Activated CD8-positive, alpha-beta memory T cell treated with anti-CD3 and anti-CD28 coated beads for 48 hours (primary cell): ENCODE measurements around the gene C19orf12.

Experiments
- DNase-seq, 3 experiments: peaks; one replicate each; pipeline ENCODE4 v3.0.0-alpha.2; 2020; ENCODE audit warnings: low read depth in 2 of 3, low spot score in 2 of 3

C19orf12 gene

DNA sequence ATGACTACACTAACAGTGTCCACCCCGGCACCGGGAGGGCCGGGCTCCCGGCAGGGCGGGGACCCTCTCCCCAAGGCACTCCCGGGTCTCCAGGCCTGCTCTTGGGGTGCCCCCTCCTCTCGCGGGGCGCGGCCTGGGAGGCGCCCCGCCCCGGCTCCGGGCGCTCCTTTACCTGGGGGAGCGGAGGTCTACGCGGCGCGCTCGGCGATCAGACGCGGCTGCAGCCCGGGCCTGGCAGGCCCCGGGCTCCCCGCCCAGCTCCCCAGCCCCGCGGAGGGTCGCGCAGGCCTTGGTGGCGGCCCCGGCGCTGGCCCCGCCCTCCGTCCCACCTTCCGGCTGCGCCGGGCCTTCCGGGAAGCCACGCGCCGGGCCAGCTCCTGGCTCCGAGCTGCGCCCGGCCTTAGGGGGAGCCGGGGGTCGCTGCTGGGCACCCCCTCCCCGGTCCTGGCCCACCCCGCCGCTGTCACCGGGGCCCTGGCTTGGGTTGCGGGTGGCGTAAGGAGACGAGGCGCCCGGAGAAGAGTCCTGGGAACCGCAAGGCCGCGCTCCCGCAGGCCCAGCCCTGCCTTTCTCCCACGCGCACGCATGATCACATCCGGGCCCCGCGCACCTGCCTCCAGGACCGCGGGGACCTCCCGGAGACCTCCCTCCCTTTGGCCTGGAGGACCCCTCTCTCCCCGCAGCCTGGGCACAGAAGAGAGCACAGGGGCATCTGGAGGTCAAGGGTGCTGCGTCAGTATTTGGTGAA, at the start of gene C19orf12:
Gene C19orf12, minus strand, starts transcription at position 309 of the 748 bp plus-strand sequence. CDS start 6,848 bp downstream, outside the sequence.
- DNase-seq, result peak in 2 of 3 experiments; percentile 47 to 54

DNA sequence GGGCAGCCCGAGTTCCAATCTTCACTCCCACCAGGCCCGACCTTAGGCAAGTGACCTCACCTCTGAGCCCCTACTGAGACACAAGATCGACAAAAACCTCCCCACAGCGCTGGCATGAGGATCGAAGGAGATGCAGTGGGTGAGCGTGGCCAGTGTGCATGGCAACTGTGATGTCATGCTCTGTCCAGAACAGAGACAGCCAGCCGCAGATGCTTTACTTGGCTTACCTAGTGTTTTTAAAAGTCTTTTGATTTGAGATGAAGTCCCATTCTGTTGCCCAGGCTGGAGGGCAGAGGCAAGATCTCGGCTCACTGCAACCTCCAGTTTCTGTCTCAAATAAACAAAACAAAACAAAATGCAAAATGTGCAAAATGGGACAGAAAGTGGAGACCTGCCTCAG, 49.3 kb upstream of the C19orf12 start:
- no peak for DNase-seq

DNA sequence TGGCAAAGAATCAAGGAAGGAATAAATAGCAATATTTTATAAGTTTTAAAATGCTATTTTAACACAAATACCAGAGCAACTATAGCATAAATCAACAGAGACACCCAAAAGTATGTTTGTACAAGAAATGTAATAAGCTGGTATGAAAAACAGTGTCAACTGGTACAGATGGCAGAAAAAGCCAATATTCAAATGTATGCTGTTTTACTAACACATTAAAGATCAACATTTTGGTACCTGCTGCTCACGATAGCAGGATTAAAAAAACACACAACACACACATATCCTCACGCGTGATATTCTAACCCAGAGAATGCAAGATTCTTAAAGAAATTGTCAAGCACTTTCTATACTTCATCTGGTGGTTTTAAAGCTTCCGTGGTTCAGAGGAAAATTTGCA, 48.1 kb upstream of the C19orf12 start:
- DNase-seq, result no peak

DNA sequence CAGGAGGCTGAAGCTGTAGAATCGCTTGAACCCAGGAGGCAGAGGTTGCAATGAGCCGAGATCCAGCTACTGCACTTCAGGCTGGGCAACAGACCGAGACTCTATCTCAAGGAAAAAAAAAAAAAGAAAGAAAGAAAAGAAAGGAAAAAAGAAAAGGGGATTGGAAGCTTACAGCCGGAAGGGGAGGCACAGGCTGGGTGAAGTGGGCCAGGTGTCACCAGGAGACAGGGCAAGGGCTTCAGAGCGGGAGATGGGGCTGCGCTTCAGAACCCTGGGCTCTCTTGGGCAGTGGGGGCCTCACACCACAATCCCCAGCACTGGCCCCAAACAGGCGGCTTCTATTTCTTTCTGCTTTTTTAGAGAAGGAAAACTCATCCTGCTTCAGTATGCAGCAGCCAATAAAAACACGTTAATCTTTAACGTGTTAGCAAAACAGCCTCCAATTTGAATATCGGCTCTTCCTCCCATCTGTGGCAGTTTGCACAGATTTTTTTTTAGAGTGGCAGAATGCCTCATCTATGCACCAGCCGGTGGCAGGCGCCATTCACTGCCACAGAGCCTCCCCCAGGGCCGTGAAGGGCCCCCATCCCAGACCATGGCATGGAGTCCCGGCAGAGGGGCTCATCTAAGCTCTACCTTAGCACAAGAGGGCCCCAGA, 46.6 kb upstream of the C19orf12 start:
- DNase-seq, result no peak

DNA sequence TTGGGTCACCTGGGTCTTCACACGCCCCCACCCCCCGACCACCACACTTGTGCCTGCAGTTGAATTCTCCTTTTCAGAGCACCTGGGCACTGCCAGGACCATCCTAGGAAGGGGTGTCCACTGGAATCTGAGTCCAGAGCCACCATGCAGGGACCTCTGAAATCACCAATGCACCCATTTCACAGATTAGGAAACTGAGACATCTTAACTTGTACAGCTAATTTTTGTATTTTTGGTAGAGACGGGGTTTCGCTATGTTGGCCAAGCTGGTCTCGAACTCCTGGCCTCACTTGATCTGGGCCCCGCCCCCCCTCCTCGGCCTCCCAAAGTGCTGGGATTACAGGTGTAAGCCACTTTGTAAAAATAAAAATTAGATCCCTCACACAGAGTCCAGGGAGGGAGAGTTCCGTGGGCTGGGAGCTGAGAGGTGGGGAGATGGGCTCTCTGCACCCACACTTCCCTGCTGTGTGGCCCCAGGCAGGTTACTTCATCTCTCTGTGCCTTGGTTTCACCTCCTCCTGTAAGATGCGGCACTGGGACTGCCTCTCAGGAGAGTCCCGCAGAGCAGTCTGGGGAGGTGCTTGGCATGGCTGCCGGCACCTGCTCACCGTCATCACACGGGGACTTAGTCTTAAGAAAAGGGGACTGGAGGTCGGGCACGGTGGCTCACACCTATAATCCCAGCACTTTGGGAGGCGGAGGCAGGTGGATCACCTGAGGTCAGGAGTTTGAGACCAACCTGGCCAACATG, 45.9 kb upstream of the C19orf12 start:
- no peak for DNase-seq

DNA sequence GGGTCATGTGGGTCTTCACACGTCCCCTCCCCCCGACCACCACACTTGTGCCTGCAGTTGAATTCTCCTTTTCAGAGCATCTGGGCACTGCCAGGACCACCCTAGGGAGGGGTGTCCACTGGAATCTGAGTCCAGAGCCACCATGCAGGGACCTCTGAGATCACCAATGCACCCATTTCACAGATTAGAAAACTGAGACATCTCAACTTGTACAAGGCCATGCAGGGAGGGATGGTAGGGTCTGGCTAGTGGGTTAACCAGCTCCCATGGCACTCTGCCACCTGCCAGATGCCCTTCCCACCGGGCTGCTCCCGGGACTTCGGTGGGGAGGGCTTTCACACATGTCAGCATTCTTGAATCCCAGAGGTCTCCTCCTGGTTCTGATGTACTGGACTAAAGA, 44.3 kb upstream of the C19orf12 start:
- DNase-seq, result no peak

DNA sequence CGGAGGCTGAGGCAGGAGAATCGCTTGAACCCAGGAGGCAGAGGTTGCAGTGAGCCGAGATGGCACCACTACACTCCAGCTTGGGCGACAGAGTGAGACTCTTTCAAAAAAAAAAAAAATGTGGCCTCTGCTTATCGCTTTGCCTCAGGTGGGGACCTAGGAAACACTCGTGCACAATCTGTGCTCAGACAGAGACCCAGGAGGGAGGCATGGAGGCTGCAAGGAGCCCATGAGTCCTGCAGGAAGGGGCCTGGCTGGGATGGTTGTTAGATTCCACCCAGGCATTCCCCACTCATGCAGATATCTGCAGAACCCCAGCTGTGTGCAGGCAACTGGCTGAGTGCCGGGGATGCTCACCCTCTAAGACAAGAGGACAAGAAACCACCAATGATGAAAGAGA, 43.8 kb upstream of the C19orf12 start:
- DNase-seq, result no peak

DNA sequence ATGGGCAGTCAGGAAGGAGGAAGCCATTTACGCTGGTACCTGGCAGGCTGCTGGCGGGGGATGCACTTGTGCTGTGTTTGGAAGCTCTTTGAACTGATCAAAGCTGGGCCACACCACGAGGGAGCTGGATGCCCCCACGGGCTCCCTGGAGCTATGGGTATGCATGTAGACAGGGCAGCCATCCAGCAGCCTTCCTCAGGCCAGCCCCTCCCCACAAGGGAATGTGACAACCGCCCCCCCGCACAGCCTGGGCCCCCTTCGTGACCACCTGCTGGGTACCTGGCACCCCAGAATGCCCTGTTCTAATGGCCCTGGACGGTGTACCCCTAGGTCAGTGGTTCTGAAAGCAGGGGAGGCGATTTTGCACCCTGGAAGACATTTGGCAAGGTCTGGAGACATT, 42.5 kb upstream of the C19orf12 start:
- DNase-seq, result no peak

DNA sequence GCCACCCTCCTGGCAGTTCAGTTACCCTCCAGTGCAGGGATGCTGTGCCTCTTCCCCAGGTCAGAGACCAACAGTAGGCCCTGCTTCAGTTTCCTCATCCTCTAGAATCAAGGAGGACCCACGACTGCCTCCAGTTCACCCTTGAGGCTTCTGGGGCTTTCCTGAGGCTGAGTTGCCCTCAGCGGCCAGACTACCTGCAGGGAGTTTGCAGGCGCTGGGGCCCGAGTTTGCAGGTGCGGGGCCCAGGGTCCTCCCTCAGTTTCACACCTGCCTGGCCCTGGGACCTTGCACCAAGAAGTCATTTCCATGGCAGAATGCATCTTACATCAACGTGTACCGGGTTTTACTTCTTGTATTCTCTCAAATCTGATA, 38.9 kb upstream of the C19orf12 start:
- DNase-seq, result no peak

DNA sequence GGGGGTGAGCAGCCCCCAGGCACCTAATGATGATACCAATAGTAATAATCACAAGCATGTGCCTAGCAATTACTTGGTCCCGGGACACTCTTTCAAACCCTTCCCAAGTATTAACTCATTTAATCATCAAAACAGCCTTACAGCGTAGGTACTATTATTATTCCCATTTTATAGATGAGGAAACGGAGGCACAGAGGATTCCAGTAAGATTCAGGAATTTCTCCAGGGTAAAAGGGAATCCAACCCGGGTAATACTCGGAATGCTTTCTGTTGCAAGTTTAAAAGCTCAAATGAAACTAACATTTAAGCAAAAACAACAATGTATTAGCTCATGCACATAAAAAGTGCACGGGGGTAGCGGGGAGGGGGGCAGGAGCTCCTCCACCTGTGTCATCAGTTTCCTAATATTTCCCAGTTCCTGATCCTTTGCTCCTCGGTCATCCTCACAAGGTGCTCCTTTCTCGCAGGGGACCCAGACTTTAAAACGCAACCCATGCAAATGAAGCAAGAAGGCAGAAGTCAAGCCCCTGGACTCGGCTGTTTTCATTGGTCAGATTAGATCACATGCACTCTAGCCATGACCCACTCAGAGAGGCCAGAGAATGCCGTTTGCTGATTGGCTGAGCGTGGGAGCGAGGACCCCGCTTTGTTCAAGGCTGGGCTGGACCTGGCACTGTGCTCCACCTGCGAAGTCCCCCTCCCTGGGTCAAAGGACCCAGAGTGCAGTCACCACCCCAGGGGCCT, 38.3 kb upstream of the C19orf12 start:
- DNase-seq, result no peak

DNA sequence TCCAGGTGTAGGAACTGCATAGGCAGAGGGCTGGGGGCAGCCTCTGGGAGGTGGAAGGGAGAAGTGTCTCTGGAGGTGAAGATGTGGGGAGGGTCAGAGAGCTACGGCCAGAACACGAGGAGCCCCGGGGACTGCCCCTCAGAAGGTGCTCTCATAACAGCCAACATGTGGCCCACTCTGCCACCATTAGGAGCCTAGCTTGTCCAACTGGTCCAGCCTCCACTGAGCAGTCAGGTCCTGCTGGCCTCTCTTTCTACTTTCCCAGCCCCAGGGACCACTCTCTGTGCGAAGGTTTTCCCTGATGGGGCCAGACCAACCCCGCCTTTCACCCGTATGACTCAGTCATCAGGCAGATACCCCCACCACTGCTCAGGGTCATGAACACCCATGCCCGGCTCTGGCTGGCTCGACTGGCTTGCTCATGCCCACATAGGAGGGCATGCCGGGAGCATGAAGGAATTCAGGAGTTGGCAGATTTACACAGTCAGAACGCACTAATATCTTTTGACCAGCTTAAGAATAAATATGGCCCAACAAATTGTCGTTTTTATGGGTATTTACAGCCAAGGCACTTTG, 37.5 kb upstream of the C19orf12 start:
- DNase-seq, result no peak

DNA sequence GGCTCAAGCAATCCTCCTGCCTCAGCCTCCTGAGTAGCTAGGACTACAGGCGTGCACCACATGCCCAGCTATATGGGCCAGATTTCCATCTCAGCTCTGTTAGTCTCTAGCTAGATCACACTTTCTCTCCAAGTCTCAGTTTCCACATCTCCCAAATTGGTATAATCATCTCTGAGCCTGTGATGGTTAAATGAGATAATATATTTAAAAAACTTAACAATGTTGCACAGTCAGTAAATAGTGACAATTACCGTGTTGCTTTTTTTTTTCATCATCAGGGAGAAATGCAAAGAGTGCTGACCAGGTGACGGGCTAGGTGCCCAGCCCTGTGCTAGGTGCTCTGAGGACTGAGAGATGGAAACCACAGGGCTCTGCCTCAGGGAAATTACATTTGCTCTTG, 36.9 kb upstream of the C19orf12 start:
- DNase-seq, result no peak

DNA sequence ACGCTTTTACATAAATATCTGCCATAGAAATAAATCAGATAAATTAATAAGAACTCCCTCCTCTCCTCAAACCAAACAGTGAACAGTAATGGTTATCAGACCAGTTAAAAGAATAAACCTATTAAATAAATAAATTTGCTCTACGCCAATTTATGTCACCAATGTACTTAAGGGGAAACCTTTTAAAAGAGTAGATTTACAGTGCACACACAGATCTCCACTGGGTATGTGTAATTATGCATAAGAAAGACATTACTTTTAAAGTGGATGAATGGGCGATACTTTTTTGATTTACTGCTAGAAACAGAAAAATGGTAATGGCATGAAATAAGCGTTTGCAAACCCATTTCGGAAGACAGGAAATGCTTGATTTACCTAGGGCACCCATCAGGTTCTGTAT, 34.9 kb upstream of the C19orf12 start:
- DNase-seq, result no peak

DNA sequence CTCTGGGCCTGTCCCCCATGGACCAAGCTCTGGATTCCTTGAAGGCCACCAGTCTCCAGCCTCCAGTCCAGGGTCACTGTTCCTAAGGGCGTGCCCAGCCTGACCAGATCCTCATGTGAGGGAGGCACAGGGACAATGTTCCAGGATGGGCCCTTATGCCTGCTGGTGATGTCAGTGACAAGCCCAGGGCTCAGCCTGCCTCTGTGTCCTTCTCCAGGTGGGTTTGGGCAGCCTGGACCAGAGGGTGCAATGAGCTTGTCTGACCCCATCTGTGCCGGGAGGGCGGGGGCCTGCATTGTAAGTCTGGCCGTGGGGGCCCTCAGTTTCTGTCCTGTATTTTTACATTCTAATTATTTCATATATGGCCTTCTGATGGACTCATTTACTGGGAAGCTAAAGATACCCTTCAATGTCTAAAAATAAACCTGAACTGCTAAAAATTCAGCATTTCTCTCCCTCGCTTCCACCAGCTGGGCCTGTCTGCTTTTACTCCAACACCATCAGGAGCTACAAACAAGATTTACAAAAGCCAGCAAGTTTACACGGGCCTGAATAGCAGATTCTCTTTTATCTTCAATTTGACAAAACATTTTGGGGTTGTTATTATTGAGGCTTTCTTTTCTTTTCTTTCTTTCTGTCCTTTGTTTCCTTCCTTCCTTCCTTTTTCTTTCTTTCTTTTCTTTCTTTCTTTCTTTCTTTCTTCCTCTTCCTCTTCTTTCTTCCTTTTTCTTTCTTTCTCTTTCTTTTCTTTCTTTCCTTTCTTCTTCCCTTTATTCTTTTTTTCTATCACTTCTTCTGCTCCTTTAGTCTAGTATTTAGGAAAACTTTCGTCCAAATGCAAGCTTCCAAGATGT, 34.2 kb upstream of the C19orf12 start:
- no peak for DNase-seq

DNA sequence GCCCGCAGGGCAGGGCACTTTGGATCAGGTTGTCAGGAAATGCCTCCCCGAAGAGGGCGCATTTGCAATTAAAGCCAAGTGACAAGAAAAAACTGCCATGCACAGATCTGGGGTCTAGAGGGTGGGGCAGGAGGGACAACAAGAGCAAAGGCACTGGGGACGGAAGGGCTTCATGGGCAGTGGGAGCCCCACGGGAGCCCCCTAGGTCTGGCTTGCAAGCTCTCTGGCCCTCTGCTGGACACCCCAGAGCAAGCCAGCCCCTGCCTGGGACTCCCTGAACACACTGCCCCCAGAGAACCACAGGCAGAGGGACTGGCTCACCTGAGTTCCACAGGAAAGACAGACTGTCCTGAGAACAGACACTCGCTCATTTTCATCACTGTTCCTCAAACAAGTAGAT, 30.2 kb upstream of the C19orf12 start:
- no peak for DNase-seq

DNA sequence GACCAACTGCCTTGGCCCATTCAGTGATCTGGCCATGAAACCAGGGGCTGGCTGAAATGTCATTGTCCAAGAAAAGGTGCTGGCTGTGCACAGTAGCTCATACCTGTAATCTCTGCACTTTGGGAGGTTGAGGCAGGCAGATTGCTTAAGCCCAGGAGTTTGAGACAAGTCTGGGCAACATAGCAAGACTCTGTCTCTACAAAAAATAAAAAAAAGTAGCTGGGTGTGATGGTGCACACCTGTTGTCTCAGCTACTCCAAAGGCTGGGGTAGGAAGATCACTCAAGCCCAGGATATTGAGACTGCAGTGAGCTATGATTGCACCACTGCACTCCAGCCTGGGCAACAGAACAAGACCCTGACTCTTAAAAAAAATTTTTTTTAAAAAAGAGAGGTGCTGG, 28.6 kb upstream of the C19orf12 start:
- DNase-seq, result no peak

DNA sequence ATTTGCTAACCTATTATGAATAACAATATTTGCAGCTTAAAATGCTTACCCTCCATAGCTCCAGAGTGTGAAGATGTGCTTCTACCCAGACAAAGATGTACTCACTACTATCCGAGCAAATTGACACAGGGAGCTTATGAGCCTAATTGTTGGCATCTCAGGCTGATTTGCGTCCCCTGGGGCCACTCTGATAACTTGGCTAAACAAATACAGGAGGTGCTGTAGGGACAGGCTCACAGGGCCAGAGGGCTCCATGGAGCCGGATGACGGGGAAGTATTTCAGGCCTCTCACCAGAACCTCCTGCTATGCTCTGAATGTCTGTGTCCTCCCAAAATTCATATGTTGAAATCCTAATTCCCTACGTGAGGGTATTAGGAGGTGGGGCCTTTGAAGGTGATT, 26.7 kb upstream of the C19orf12 start:
- no peak for DNase-seq

DNA sequence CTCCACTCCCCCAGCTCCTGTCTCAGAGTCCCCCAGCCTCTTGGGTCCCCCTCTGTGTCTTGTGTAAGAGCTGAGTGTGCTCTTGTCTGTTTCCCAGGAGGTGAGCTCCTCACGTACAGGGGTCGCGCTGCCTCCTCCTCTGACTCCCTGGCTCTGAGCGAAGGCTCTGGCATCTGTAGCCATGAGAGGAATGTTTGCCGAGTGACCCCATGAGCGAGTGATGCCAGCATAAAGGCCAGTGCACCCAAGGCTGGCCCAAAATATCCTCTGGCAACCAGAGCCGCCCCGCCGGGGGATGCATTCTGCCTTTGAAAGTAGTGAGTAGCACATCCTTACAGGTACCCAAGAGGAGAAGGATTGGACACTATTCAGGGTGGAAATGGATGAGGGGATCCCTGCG, 26.2 kb upstream of the C19orf12 start:
- no peak for DNase-seq

DNA sequence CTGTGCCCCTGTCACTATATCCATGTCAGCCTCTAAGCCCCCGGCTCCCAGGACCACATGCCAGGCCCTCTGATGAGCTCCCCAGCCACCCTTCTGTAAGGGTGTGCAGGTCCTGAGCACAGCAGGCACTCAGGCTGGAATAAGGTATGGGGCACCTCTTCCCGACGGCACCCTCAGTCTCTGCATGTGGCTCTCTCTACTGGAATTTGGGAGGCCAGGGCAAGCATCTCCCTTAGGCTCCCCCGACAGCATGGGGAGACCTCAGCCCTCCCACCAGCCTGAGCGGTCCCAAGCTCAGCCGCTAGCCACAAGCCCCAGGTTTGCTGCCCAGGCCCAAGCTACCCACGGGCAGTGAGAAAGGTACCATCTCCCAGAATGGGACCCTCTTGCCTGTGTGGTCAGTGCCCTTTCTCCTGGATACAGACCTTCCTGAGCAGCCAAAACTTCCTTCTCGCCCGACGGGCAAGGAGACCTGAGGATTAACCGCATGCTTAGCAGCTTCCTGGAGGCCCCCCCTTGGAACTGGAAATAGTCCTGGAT, 22.5 kb upstream of the C19orf12 start:
- DNase-seq, result no peak

DNA sequence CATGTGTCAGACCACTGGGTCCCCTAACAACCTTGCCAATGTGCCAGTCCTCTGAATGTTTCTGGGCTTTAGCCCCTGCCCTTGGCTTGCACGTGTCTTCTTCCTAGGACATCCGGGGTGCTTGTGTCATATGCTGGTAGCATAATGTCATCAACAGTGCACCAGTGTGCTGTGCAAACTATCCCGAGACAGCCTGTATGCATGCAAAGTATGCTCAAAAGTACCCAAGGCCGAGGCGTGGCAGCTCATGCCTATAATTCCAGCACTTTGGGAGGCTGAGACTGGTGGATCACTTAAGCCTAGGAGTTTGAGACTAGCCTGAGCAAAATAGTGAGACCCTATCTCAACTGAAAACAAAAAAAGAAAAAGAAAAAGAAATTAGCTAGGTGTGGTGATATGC, 20.8 kb upstream of the C19orf12 start:
- no peak for DNase-seq
